ENCODE measurements around the gene CPED1. TPM values are rescaled to one million over a fixed set of nuclear protein-coding genes. Genes with fewer than 3 reads are reported as not detected.
"Not testable (repeated sequence)": the region's sequence is repeated elsewhere in the genome, so short reads cannot be mapped to it uniquely, and the experiment has no call there.

Gene CPED1
- total RNA-seq, 2 donors from 2014 or later = not detected

DNA sequence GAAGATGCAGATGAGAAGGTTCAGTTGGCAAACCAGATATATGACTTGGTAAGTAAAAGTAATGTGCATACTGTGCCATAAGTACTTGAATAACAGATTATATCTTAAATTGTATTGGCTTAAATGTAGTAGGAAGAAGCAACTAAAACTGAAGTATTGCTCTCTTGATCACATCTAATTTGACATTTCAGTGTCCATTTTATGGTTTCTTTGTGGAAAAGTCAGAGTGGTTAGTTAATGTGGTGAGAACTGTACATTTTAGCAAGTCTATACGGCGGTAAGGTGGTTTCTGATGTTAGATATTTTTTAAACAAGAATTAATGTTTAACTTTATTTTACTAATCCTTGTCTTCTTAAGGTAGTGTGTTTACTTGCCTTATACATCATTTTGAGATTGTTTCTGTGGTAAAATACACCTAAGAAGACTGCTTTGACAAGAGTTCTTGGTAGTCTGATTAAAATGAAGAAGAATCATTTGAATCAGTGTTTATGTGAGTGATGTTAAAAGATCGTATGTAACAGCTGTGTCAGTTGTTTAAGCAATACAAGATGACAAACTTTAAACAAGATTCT is 32.8 kb upstream of the CPED1 start:
- Mint-ChIP-seq H3K4me1 (ENCODE audit: low read depth) (peaks cover 34% of the 10 kb centered on the region), H3K27me3 (ENCODE audit: low read depth) (no peaks in the 10 kb centered on the region), H3K9me3 (no peaks in the 10 kb centered on the region), H3K36me3 (ENCODE audit: insufficient read depth in 2 of 2) (peaks cover 17 to 30% of the 10 kb centered on the region in 2 donors), H3K4me3 (peak overlapping the region; percentile 49 to 81), H3K27ac (peak overlapping the region; percentile 86)
- ATAC-seq (replicated peaks in 1 of 2) = peak; percentile 52 to 65
- no peak for DNase-seq

DNA sequence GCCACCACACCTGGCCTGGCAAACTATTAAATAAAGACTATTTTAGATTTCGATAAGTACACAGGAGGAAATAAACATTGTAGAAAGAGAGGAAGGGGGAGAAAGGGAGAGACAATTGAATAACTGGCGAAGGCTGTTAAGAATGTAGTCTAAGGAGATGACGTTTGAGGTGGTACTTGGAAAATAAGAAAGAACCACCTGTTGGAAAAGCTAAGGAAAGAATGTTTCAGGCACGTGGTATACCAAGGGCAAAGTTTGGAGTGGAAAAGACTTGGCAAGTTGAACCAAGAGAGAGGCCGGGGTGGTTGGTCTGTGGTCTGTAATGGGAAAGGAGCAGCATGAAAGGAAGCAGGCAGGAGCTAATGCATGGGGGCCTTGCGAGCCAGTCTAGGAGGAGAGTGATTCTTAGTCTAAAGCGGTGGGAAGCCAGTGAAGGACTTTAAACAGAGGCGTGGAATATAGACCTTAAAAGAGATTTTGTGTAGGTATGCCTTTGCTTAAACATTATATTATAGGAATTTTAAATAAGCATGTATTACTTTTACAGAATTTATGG is 28.5 kb upstream of the CPED1 start:
- no peak for ATAC-seq (replicated peaks in 1 of 2)
- Mint-ChIP-seq H3K36me3 (ENCODE audit: insufficient read depth in 2 of 2) (peaks cover 14 to 28% of the 10 kb centered on the region in 2 donors), H3K27ac (no peak overlapping the region), H3K4me3 (no peak overlapping the region), H3K4me1 (ENCODE audit: low read depth) (peaks cover 32% of the 10 kb centered on the region), H3K9me3 (no peaks in the 10 kb centered on the region), H3K27me3 (ENCODE audit: low read depth) (no peaks in the 10 kb centered on the region)
- DNase-seq = no peak

DNA sequence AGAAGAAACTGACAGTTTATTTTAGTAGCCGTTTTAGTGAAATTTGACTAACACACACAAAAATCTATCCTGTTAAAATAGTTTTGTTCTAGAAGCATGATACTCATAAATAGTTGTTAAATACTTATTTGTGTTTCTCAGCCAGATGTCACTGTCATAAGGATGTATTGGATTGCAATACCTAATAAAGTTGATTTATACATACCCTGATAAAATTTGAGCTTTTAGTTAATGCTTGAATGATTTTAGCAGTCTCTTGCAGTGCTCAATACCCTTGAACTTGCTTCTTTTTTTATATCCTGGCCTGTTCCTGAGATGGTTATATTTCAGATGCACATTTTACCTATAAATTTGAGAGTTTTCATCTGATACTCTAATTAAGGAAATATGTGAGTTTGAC is 27.8 kb upstream of the CPED1 start:
- H3K36me3 Mint-ChIP-seq (ENCODE audit: insufficient read depth in 2 of 2) = peaks cover 15 to 26% of the 10 kb centered on the region in 2 donors
- no peaks in the 10 kb centered on the region for H3K27me3 Mint-ChIP-seq (ENCODE audit: low read depth)
- no peak overlapping the region for H3K4me3 Mint-ChIP-seq
- peaks cover 25% of the 10 kb centered on the region for H3K4me1 Mint-ChIP-seq (ENCODE audit: low read depth)
- peak overlapping the region; percentile 30 for H3K27ac Mint-ChIP-seq
- ATAC-seq (replicated peaks in 1 of 2) = no peak
- no peak for DNase-seq
- no peaks in the 10 kb centered on the region for H3K9me3 Mint-ChIP-seq

DNA sequence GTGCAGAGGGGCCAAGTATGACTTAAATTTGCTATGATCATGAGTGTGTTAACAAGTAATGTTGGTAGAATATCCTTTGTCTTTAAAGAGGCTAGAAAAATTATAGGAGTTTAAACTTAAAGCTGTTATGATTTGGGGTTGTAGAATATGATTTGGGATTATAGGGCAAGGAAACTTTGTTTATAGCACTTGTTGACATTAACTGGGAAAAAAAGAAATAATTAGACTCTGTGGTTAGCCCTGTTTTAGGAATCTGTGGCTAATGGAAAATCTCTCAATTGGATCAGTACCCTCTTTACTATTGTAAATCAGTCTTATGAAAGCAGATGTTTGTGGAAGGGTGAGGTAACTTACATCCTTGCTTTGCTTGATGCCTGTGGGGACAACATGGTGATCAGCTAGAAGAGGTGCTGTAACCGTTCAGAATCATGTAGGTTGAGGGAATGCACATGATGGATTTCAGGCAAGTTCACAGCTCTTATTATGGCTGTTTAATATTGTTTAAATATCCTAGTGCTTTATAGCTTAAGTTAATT is 26.8 kb upstream of the CPED1 start:
- H3K36me3 Mint-ChIP-seq (ENCODE audit: insufficient read depth in 2 of 2) = peaks cover 14 to 20% of the 10 kb centered on the region in 2 donors
- H3K4me1 Mint-ChIP-seq (ENCODE audit: low read depth) = peaks cover 23% of the 10 kb centered on the region
- H3K27me3 Mint-ChIP-seq (ENCODE audit: low read depth) = no peaks in the 10 kb centered on the region
- peak overlapping the region; percentile 79 for H3K27ac Mint-ChIP-seq
- no peak overlapping the region for H3K4me3 Mint-ChIP-seq
- no peak for ATAC-seq (replicated peaks in 1 of 2)
- no peak for DNase-seq
- H3K9me3 Mint-ChIP-seq = no peaks in the 10 kb centered on the region

DNA sequence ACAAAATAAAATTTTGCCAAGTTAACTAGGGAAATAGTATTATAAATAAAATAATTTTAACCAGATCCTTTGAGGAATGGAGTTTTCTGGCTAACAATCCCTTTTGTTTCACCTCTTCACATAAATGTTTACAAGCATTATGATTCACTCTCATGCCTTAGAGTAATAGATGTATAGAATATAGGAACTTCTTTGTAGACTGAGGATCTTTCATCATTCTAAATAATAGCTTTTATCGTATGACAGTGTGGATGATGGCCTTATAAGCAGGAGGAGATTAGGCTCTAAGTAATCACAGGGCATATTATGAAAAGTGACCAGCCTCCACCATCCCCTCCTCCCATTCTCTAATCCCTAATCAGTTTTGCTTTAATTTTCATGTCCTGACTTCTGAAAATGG is 24.4 kb upstream of the CPED1 start:
- no peaks in the 10 kb centered on the region for H3K27me3 Mint-ChIP-seq (ENCODE audit: low read depth)
- no peak overlapping the region for H3K4me3 Mint-ChIP-seq
- peaks cover 11 to 15% of the 10 kb centered on the region in 2 donors for H3K36me3 Mint-ChIP-seq (ENCODE audit: insufficient read depth in 2 of 2)
- no peaks in the 10 kb centered on the region for H3K9me3 Mint-ChIP-seq
- ATAC-seq (replicated peaks in 1 of 2) = no peak
- DNase-seq = no peak
- H3K4me1 Mint-ChIP-seq (ENCODE audit: low read depth) = peaks cover 26% of the 10 kb centered on the region
- H3K27ac Mint-ChIP-seq = no peak overlapping the region

DNA sequence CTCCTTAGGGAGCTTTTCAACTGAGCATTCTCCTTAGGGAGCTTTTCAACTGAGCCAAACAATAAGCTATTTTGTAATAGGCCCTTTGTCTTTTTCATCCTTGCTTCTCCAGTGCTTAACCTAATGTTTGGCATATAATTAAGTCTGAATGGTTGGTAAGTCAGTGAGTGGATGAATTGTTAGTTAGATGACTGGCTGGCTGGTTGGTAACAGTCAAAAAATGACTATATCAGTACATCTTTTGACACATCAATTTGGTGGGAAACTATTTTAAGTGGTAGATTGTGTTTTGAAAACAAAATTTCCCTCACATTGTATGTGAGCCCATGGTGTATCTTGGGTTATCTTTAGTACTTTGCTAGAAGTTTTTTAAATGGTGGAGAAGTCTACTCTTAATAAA is 21.6 kb upstream of the CPED1 start:
- Mint-ChIP-seq H3K4me1 (ENCODE audit: low read depth) (peaks cover 12% of the 10 kb centered on the region), H3K27ac (no peak overlapping the region), H3K4me3 (peak overlapping the region in 1 of 2 donors; percentile 11), H3K27me3 (ENCODE audit: low read depth) (no peaks in the 10 kb centered on the region), H3K36me3 (ENCODE audit: insufficient read depth in 2 of 2) (peaks cover 10 to 20% of the 10 kb centered on the region in 2 donors), H3K9me3 (no peaks in the 10 kb centered on the region)
- DNase-seq (no peak), ATAC-seq (replicated peaks in 1 of 2) (peak; percentile 72 to 95)

DNA sequence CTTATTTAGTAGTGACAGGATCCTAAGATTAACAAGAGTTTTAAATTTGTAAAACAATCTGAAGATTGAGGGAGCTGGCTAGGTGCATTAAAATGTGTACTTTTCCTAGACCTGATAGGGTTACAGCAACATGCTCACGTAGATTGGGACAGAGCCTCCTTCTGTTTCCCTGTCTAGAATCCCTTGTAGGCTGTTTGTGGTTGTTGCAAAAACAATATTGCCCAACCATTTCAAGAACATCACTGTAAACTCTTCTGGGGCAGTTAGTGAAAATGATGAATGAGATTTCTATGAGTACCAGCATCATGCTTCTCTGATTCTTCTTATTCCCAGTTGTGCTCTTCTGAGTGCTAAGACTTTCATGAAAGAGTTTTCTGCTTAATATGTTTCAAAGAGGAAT is 14.7 kb upstream of the CPED1 start:
- Mint-ChIP-seq H3K27ac (no peak overlapping the region), H3K4me3 (no peak overlapping the region), H3K9me3 (no peaks in the 10 kb centered on the region), H3K36me3 (ENCODE audit: insufficient read depth in 2 of 2) (peaks cover 3 to 26% of the 10 kb centered on the region in 2 donors), H3K4me1 (ENCODE audit: low read depth) (no peaks in the 10 kb centered on the region), H3K27me3 (ENCODE audit: low read depth) (no peaks in the 10 kb centered on the region)
- no peak for ATAC-seq (replicated peaks in 1 of 2)
- DNase-seq = no peak

DNA sequence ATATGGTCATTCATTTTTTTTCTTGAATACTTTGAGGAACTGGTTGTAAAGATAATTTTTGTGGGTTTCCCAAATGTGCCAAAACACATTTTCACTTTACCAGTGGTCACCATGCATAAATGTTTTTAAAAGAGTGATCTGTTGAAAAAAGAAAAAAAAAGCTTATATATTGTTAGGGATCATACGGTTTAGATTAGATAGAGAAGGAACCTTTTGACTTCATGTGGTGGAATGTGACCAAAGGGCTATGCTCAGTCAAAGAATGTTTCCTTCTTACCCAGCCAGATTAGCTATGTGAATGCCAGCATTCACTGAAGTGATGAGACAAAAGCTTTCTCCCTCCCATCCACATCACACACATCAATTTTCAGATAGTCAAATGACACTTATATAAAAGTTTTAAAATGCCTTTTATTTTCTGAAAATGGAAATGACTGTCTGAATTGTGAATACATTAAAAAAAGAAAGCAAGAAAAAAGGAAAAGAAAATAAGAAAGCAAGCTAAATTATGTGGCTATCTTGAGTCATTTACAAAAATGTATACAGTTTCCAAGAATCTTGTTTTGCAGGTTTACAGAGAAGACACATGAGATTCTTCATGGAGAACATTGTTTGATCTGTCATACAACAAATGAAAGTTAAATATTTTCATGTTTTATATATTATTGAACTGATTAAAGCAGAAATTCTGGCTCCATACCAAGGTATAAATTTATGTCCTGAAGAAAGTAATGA is 8.6 kb upstream of the CPED1 start:
- ATAC-seq (replicated peaks in 1 of 2) = peak; percentile 48 to 68
- peaks cover 7% of the 10 kb centered on the region for H3K27me3 Mint-ChIP-seq (ENCODE audit: low read depth)

DNA sequence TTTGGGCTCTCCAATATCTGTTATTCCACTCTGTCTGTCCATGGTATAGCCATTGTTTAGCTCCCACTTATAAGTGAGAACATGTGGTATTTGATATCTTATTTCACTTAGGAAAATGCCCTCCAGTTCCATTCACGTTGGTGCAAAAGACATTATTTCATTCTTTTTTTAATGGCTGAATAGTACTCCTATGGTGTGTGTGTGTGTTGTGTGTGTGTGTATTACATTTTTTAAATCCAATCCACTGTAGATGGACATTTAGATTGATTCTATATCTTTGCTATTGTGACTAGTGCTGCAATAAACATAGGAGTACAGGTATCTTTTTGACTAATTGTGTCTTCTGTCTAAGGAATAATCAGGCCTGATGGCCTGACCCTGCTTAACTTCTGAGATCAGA is 7.4 kb upstream of the CPED1 start:
- ATAC-seq (replicated peaks in 1 of 2) (no peak), DNase-seq (no peak)
- H3K36me3 Mint-ChIP-seq (ENCODE audit: insufficient read depth in 2 of 2) = no peaks in the 10 kb centered on the region
- no peak overlapping the region for H3K4me3 Mint-ChIP-seq
- peaks cover 13% of the 10 kb centered on the region for H3K27me3 Mint-ChIP-seq (ENCODE audit: low read depth)
- no peaks in the 10 kb centered on the region for H3K9me3 Mint-ChIP-seq
- no peak overlapping the region for H3K27ac Mint-ChIP-seq
- H3K4me1 Mint-ChIP-seq (ENCODE audit: low read depth) = peaks cover 22% of the 10 kb centered on the region

More for the DNA sequence above, 8.6 kb upstream of the CPED1 start:
- Mint-ChIP-seq H3K4me3 (peak overlapping the region in 1 of 2 donors; percentile 34), H3K27ac (peak overlapping the region; percentile 89), H3K4me1 (ENCODE audit: low read depth) (peaks cover 22% of the 10 kb centered on the region), H3K36me3 (ENCODE audit: insufficient read depth in 2 of 2) (peaks cover 0 to 2% of the 10 kb centered on the region in 2 donors), H3K9me3 (no peaks in the 10 kb centered on the region)
- no peak for DNase-seq

DNA sequence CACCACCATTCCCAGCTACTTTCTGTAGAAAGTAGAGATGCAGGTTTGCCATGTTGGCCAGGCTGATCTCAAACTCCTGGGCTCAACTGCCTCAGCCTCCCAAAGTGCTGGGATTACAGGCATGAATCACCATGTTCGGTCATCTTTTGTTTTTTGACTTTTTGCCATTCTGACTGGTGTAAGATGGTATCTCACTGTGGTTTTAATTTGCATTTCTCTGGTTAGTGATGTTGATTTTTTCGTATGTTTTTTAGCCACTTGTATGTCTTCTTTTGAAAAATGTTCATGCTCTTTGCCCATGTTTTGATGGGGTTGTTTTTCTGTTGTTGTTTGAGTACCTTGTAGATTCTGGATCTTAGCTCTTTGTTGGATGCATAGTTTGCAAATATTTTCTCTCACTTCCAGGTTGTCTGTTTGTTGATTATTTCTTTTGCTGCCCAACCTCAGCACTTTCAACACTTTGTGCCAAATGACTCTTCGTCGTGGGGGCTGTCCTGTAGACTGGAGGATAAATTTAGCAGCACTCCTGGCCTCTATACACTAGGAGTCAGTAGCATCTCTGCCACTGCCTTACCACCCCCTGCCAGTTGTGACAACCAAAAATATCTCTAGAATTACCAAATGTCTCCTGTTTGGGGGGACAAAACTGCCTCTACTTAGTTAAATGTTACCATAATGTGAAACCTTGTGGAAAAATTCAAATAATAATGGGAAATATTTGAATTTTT is 6.5 kb upstream of the CPED1 start:
- Mint-ChIP-seq H3K27me3 (ENCODE audit: low read depth) (peaks cover 22% of the 10 kb centered on the region), H3K9me3 (no peaks in the 10 kb centered on the region), H3K27ac (peak overlapping the region; percentile 87), H3K4me1 (ENCODE audit: low read depth) (peaks cover 22% of the 10 kb centered on the region), H3K36me3 (ENCODE audit: insufficient read depth in 2 of 2) (no peaks in the 10 kb centered on the region), H3K4me3 (peak overlapping the region; percentile 15 to 48)
- DNase-seq (peak; percentile 26 to 28), ATAC-seq (replicated peaks in 1 of 2) (peak; percentile 87 to 89)

DNA sequence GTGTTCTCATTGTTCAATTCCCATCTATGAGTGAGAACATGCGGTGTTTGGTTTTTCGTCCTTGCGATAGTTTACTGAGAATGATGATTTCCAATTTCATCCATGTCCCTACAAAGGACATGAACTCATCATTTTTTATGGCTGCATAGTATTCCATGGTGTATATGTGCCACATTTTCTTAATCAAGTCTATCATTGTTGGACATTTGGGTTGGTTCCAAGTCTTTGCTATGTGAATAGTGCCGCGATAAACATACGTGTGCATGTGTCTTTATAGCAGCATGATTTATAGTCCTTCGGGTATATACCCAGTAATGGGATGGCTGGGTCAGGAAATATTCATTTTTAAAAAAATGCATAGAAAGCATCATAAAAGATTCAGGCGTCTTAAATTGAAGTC is 4.9 kb upstream of the CPED1 start:
- not testable (repeated sequence) for H3K27ac Mint-ChIP-seq; H3K9me3 Mint-ChIP-seq; DNase-seq; ATAC-seq (replicated peaks in 1 of 2); H3K4me3 Mint-ChIP-seq; H3K36me3 Mint-ChIP-seq (ENCODE audit: insufficient read depth in 2 of 2)
- Mint-ChIP-seq H3K27me3 (ENCODE audit: low read depth) (peaks cover 37% of the 10 kb centered on the region), H3K4me1 (ENCODE audit: low read depth) (peaks cover 33% of the 10 kb centered on the region)

DNA sequence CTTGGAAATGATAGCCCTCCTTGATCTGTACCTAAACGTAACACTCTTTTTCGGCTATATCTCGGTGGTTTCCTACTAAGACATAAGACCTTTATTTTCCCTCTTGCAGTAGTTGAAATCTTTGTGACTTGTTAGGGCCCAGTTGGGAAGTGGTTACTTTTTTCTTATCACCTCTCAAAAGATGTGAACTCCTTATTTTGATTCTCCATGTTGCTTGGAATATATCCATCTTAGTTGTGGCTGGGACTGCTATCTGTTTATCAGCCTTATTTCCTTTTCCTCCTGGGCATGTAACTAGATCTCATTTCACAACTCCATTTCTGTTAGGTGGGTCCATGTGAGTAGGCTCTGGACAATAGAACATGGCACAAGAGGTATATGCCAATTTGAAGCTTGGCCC is 4.1 kb upstream of the CPED1 start:
- ATAC-seq (replicated peaks in 1 of 2) (no peak), DNase-seq (no peak)
- Mint-ChIP-seq H3K27me3 (ENCODE audit: low read depth) (peaks cover 46% of the 10 kb centered on the region), H3K36me3 (ENCODE audit: insufficient read depth in 2 of 2) (peaks cover 0 to 2% of the 10 kb centered on the region in 2 donors), H3K27ac (no peak overlapping the region), H3K4me1 (ENCODE audit: low read depth) (peaks cover 38% of the 10 kb centered on the region), H3K9me3 (no peaks in the 10 kb centered on the region), H3K4me3 (no peak overlapping the region)
